Esophagus muscularis mucosa (tissue), 4 donors: ENCODE data around the gene RGS3. TPM values are rescaled to one million over a fixed set of nuclear protein-coding genes. Genes with fewer than 3 reads are reported as not detected.

ENCODE experiments used
- DNase-seq: peaks from one replicate; pipeline ENCODE4 v3.0.0-alpha.2; 2017; ENCODE audit errors: extremely low spot score
- H3K27ac ChIP-seq, 4 donors: fragments of 200-600 bp; sonication (generic); replicated peaks in 1 of 4; 1 replicate in 3 of 4; 2 replicates in 1 of 4; pipeline ENCODE4 v1.5.1; 2016 to 2019; ENCODE audit warnings: mild to moderate bottlenecking in 1 of 4
- H3K27me3 ChIP-seq, 4 donors: fragments of 200-600 bp; sonication (generic); one replicate each; pipeline versions ENCODE4 v1.5.1 to v1.6.0; 2016 to 2019
- H3K36me3 ChIP-seq, 4 donors: fragments of 200-600 bp; sonication (generic); one replicate each; pipeline ENCODE4 v1.5.1; 2016 to 2019
- H3K4me1 ChIP-seq, 4 donors: fragments of 200-600 bp; sonication (generic); one replicate each; pipeline ENCODE4 v1.5.1; 2016 to 2019
- H3K4me3 ChIP-seq, 4 donors: fragments of 200-600 bp; sonication (generic); 1 replicate in 2 of 4; 2 replicates in 2 of 4; pipeline ENCODE4 v1.5.1; 2016 to 2019; ENCODE audit warnings: mild to moderate bottlenecking in 4 of 4, moderate library complexity in 1 of 4
- H3K9me3 ChIP-seq, 4 donors: fragments of 200-600 bp; sonication (generic); 1 replicate in 3 of 4; 2 replicates in 1 of 4; pipeline ENCODE4 v1.5.1; 2016 to 2019
- CTCF ChIP-seq, 3 experiments: fragments of 200-600 bp in 2 of 3; fragments of 450-650 bp in 1 of 3; sonication (generic) in 2 of 3; IDR thresholded peaks; one replicate each; pipeline ENCODE4 v1.5.1; 2017 to 2019; ENCODE audit warnings: antibody characterized with exemption in 3 of 3, mild to moderate bottlenecking in 2 of 3, moderate library complexity in 1 of 3
- EP300 ChIP-seq: sonication (generic); formaldehyde crosslinking; IDR thresholded peaks from one replicate; pipeline ENCODE4 v1.6.1; 2017; ENCODE audit warnings: antibody characterized with exemption
- POLR2A ChIP-seq: fragments of 450-650 bp; IDR thresholded peaks from one replicate; pipeline ENCODE4 v1.6.1; 2017; ENCODE audit warnings: antibody characterized with exemption, moderate library complexity, mild to moderate bottlenecking, low read depth
- POLR2AphosphoS5 ChIP-seq, 2 donors: sonication (generic); formaldehyde crosslinking; IDR thresholded peaks; one replicate each; pipeline ENCODE4 v1.6.1; 2017; ENCODE audit warnings: antibody characterized with exemption in 2 of 2
- WGBS: methylation state at CpG from one replicate; pipeline ENCODE4 v1.1.5; 2018; 5-methylcytosine and 5-hydroxymethylcytosine counted together
- intact Hi-C: fragments of 100-400 bp; cut with DNase I; formaldehyde crosslinking; loops from one replicate; pipeline ENCODE4 v1.15.1; 2023
- total RNA-seq, 4 donors: library from RNA; depleted of rRNA; stranded (reverse); fragments of >200 nt; gene quantifications; one replicate each; pipeline versions ENCODE4 v1.1.0 to v1.2.1, GENCODE V29; 2016

RGS3 gene
- total RNA-seq, 4 donors from 2014 or later = 37.3 to 121 (median 68.5) TPM

GRCh38 chr9:113559834-113560800 is 96.6 kb downstream of the RGS3 start:
- WGBS = 95% methylated on average over 6 of the region's 12 CpGs
- Histone ChIP-seq H3K27me3 (no peaks in the 10 kb centered on the region), H3K4me3 (no peak overlapping the region), H3K9me3 (no peaks in the 10 kb centered on the region), H3K36me3 (no peaks in the 10 kb centered on the region), H3K27ac (peak overlapping the region in 2 of 4 donors; percentile 73 to 76), H3K4me1 (peaks cover 50 to 62% (median 50%) of the 10 kb centered on the region in 4 donors)
- no peak for TF ChIP-seq POLR2A
- TF ChIP-seq CTCF (IDR thresholded peaks at IDR 0.05) = no peak
- TF ChIP-seq EP300 = no peak
- no peak for TF ChIP-seq POLR2AphosphoS5 (IDR thresholded peaks at IDR 0.05)
- DNase-seq = no peak
- intact Hi-C loops = loop anchor here (5.0 kb wide), 1 partner anchor 33 kb away; no protein-coding TSS in a partner anchor

GRCh38 chr9:113562653-113563381 is 99.3 kb downstream of the RGS3 start:
- Histone ChIP-seq H3K4me1 (peaks cover 77 to 85% (median 77%) of the 10 kb centered on the region in 4 donors), H3K27ac (peak overlapping the region; percentile 77 to 92 (median 90)), H3K36me3 (no peaks in the 10 kb centered on the region), H3K4me3 (no peak overlapping the region), H3K9me3 (no peaks in the 10 kb centered on the region), H3K27me3 (no peaks in the 10 kb centered on the region)
- DNase-seq = no peak
- TF ChIP-seq POLR2AphosphoS5 (IDR thresholded peaks at IDR 0.05) = no peak
- no peak for TF ChIP-seq EP300
- TF ChIP-seq POLR2A = no peak
- TF ChIP-seq CTCF (IDR thresholded peaks at IDR 0.05) = no peak
- WGBS = no CpG with 5 or more reads among the region's 2 CpGs
- intact Hi-C loops = loop anchor here (5.0 kb wide), 1 partner anchor 36 kb away; no protein-coding TSS in a partner anchor

GRCh38 chr9:113563826-113564497 is 100.4 kb downstream of the RGS3 start:
- H3K27me3 ChIP-seq = no peaks in the 10 kb centered on the region
- no peak for TF ChIP-seq CTCF (IDR thresholded peaks at IDR 0.05)
- TF ChIP-seq POLR2AphosphoS5 (IDR thresholded peaks at IDR 0.05) = no peak
- TF ChIP-seq POLR2A = no peak
- TF ChIP-seq EP300 = no peak
- peak overlapping the region; percentile 77 to 92 (median 90) for H3K27ac ChIP-seq
- intact Hi-C loops = loop anchor here (5.0 kb wide), 1 partner anchor 37 kb away; no protein-coding TSS in a partner anchor
- no peaks in the 10 kb centered on the region for H3K9me3 ChIP-seq
- no peak for DNase-seq
- H3K4me3 ChIP-seq = peak overlapping the region in 1 of 4 donors; percentile 56
- peaks cover 78 to 85% (median 79%) of the 10 kb centered on the region in 4 donors for H3K4me1 ChIP-seq
- H3K36me3 ChIP-seq = peaks cover 0 to 4% (median 0%) of the 10 kb centered on the region in 4 donors
- 70% methylated on average over 4 of the region's 5 CpGs for WGBS

GRCh38 chr9:113564498-113565237 is 101.1 kb downstream of the RGS3 start:
- H3K36me3 ChIP-seq = peaks cover 0 to 4% (median 0%) of the 10 kb centered on the region in 4 donors
- peaks cover 77 to 84% (median 78%) of the 10 kb centered on the region in 4 donors for H3K4me1 ChIP-seq
- 21% methylated on average over 20 of the region's 20 CpGs for WGBS
- peak overlapping the region; percentile 77 to 92 (median 90) for H3K27ac ChIP-seq
- H3K27me3 ChIP-seq = no peaks in the 10 kb centered on the region
- intact Hi-C loops = loop anchor here (5.0 kb wide), 1 partner anchor 37 kb away; no protein-coding TSS in a partner anchor
- peak overlapping the region; percentile 52 to 57 (median 56) for H3K4me3 ChIP-seq
- no peak for DNase-seq
- TF ChIP-seq EP300 (no peak), POLR2AphosphoS5 (IDR thresholded peaks at IDR 0.05) (peak; percentile 64 to 71)
- H3K9me3 ChIP-seq = no peaks in the 10 kb centered on the region
